Upper lobe of left lung (tissue), 4 donors: ENCODE data around the gene CDK16.

Experiments used
- CTCF ChIP-seq, 6 experiments: fragments of 450-650 bp in 4 of 6; fragments of 200-600 bp in 2 of 6; sonication (generic) in 2 of 6; IDR thresholded peaks; one replicate each; pipeline ENCODE4 v1.5.1; 2016 to 2019; ENCODE audit warnings: antibody characterized with exemption in 6 of 6
- EP300 ChIP-seq, 4 donors: sonication (generic); formaldehyde crosslinking; IDR thresholded peaks; one replicate each; pipeline ENCODE4 v1.5.1; 2017; ENCODE audit warnings: antibody characterized with exemption in 4 of 4, control low read depth in 2 of 4

GRCh38 chrX:47212381-47213293, 5.8 kb upstream of the CDK16 start:
- TF ChIP-seq CTCF (IDR thresholded peaks at IDR 0.05) = no peak
- TF ChIP-seq EP300 (IDR thresholded peaks at IDR 0.05) = no peak
